Activated T-cell treated with anti-CD3 and anti-CD28 coated beads, Interleukin-2, amount 50 U/mL, for 24 hours (primary cell): ENCODE measurements around the gene CX3CR1.

Experiments
- DNase-seq: peaks from one replicate; pipeline ENCODE4 v3.0.0-alpha.2; 2020
- H3K27ac Mint-ChIP-seq: 2 replicates; pipeline ENCODE4 v1.8.0; 2020; ENCODE audit warnings: mild to moderate bottlenecking, mixed read lengths
- H3K27me3 Mint-ChIP-seq: 2 replicates; pipeline ENCODE4 v1.8.0; 2020; ENCODE audit warnings: mixed read lengths
- H3K36me3 Mint-ChIP-seq: 2 replicates; pipeline ENCODE4 v1.8.0; 2020; ENCODE audit warnings: low read depth, mixed read lengths
- H3K4me1 Mint-ChIP-seq: 2 replicates; pipeline ENCODE4 v1.8.0; 2020; ENCODE audit warnings: low read depth, mixed read lengths
- H3K4me3 Mint-ChIP-seq: 2 replicates; pipeline ENCODE4 v1.8.0; 2020; ENCODE audit warnings: mild to moderate bottlenecking, moderate library complexity, mixed read lengths
- H3K9me3 Mint-ChIP-seq: 2 replicates; pipeline ENCODE4 v1.8.0; 2020; ENCODE audit warnings: mixed read lengths

Gene CX3CR1

DNA sequence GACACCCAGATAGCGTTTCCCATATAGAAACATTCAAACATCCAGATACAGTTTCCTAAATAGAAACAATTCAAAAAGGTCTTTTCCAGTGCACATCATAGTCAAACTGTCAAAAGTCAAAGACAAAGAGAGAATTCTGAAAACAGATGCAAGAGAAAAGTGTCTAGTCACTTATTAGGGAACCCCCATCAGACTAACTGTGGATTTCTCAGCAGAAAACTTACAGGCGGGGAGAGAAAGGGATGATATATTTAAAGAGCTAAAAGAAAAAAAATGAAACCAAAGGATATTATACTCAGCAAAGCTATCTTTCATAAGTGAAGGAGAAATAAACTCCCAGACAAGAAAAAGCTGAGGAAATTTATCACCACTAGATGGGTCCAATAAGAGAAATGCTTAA lies 22.3 kb upstream of the CX3CR1 start:
- Mint-ChIP-seq H3K9me3 (peaks cover 45% of the 10 kb centered on the region), H3K4me3 (no peak overlapping the region), H3K27me3 (peaks cover 7% of the 10 kb centered on the region), H3K27ac (no peak overlapping the region), H3K36me3 (peaks cover 6% of the 10 kb centered on the region), H3K4me1 (peaks cover 1% of the 10 kb centered on the region)
- no peak for DNase-seq

GRCh38 chr3:39299279-39299678 lies 19.4 kb upstream of the CX3CR1 start:
- no peak for DNase-seq
- H3K36me3 Mint-ChIP-seq: peaks cover 6% of the 10 kb centered on the region
- H3K4me1 Mint-ChIP-seq: peaks cover 20% of the 10 kb centered on the region
- H3K27me3 Mint-ChIP-seq: peaks cover 6% of the 10 kb centered on the region
- H3K4me3 Mint-ChIP-seq: no peak overlapping the region
- peaks cover 38% of the 10 kb centered on the region for H3K9me3 Mint-ChIP-seq
- H3K27ac Mint-ChIP-seq: no peak overlapping the region

GRCh38 chr3:39296197-39297077 lies 16.6 kb upstream of the CX3CR1 start:
- H3K9me3 Mint-ChIP-seq: peaks cover 26% of the 10 kb centered on the region
- no peaks in the 10 kb centered on the region for H3K36me3 Mint-ChIP-seq
- H3K27ac Mint-ChIP-seq: no peak overlapping the region
- no peak for DNase-seq
- H3K4me1 Mint-ChIP-seq: peaks cover 36% of the 10 kb centered on the region
- H3K27me3 Mint-ChIP-seq: peaks cover 6% of the 10 kb centered on the region
- no peak overlapping the region for H3K4me3 Mint-ChIP-seq

DNA sequence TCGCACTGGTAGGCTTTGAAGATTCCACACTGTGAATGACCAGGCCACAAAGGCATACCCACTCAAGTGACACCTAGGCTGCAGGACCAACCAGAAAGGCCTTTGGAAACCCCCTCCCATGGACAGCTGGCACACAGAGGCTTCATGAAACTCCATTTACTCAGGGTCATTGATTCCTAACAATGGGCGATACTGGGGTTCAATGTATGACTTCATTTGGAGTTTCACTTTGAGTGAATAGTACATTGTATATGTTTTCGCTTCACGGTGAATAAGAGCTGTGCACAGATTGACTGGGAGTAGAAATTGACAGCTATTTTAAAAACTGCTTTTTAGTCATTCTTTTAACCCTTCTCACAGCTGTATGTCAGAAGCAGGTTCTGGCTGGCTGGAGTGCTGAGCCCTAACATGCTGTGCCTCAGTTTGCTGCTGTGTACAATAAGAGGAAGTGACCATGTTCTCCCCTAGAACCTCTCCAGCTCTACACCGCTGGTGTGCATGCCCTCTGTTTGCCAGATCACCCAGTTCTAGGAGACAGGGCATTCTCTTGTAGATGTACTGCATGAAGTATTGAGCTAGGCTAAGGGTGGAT lies 15.4 kb upstream of the CX3CR1 start:
- Mint-ChIP-seq H3K27ac (peak overlapping the region; percentile 78), H3K27me3 (peaks cover 6% of the 10 kb centered on the region), H3K4me3 (no peak overlapping the region), H3K4me1 (peaks cover 37% of the 10 kb centered on the region), H3K9me3 (peaks cover 18% of the 10 kb centered on the region), H3K36me3 (no peaks in the 10 kb centered on the region)
- DNase-seq: no peak

DNA sequence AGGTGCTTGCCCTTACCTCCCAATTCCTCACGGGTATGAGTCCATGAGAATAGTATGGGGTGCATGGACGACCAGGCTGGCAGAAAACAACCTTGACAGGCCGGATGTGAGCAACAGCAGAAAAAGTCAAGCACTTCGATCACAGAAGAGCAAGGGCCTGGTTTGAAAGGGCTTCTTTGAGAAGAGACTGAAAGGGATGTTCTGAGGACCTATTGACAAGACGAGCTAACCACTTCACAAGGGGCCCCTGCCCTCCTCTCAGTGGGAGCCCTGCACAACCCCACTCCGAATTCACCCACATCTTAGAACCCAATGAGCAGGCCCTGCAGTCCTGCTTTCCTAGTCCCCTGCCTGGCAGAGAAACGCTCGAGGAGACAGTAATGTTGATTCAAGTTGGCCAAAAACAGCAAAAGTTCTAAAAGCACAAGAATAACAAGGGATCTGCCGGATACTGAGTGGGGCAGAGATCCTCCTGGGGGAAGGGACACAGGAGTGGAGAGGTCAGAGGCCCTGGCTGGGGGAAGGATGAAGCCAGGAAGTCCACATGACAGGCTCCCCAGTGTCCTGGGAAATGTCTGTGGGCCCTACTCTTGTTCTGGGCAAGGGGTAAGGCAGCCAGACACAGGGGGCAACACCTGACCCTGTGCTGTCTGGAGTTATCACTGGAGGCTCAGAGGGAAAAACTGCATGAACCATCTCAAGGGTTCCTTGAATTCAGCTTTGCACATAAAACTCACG lies 14.8 kb upstream of the CX3CR1 start:
- Mint-ChIP-seq H3K27ac (peak overlapping the region; percentile 78), H3K9me3 (peaks cover 11% of the 10 kb centered on the region), H3K27me3 (peaks cover 2% of the 10 kb centered on the region), H3K4me1 (peaks cover 41% of the 10 kb centered on the region), H3K4me3 (no peak overlapping the region), H3K36me3 (no peaks in the 10 kb centered on the region)
- DNase-seq: no peak

DNA sequence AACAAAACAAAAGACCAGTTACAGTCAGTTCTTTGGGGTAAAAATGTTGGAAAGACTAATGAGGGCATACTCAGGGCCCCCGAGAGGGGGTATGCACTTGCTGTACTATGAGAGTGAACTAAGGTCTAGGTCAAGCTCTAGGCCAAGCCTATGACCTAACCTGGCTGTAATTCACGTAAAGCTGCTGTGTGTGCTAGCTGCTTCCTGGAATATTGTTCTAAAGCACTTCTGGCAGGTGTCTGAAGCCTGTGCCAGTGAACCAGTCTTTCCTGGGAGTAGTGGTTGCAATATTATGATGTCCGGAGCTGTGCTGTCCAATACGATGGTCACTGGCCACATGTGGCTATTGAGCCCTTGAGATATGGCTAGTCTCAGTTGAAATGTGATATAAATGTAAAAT lies 13.1 kb upstream of the CX3CR1 start:
- Mint-ChIP-seq H3K9me3 (no peaks in the 10 kb centered on the region), H3K27me3 (no peaks in the 10 kb centered on the region), H3K36me3 (no peaks in the 10 kb centered on the region), H3K27ac (no peak overlapping the region), H3K4me1 (peaks cover 52% of the 10 kb centered on the region), H3K4me3 (no peak overlapping the region)
- DNase-seq: no peak

- H3K27ac Mint-ChIP-seq: peak overlapping the region; percentile 73
- no peaks in the 10 kb centered on the region for H3K9me3 Mint-ChIP-seq
- H3K27me3 Mint-ChIP-seq: no peaks in the 10 kb centered on the region
- DNase-seq: peak; percentile 85
- H3K4me1 Mint-ChIP-seq: peaks cover 52% of the 10 kb centered on the region
- H3K36me3 Mint-ChIP-seq: no peaks in the 10 kb centered on the region
- no peak overlapping the region for H3K4me3 Mint-ChIP-seq
These were observed 12.1 kb upstream of the CX3CR1 start for GRCh38 chr3:39291903-39292329.

GRCh38 chr3:39290255-39290654 lies 10.4 kb upstream of the CX3CR1 start:
- Mint-ChIP-seq H3K4me3 (no peak overlapping the region), H3K9me3 (no peaks in the 10 kb centered on the region), H3K27me3 (no peaks in the 10 kb centered on the region), H3K4me1 (peaks cover 42% of the 10 kb centered on the region), H3K36me3 (no peaks in the 10 kb centered on the region), H3K27ac (no peak overlapping the region)
- DNase-seq: no peak

DNA sequence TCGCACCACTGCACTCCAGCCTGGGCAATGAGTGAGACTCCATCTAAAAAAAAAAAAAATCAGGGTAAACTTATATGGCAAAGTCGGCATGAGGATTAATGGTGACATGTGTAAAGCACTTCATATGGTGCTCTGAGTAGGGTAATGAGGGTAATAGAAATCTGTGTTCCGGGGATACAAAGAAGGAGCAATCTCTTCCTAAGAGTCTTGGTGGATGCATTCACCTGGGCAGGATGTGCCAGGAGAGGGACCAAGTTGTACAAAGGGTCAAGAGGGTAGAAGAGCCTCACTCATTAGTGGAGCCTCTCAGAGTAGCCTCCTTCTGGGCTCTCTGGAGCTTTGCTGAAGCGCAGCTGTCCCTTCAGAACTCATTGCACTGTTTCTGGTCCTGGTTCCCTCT lies 9.3 kb upstream of the CX3CR1 start:
- Mint-ChIP-seq H3K27ac (no peak overlapping the region), H3K4me1 (peaks cover 38% of the 10 kb centered on the region), H3K36me3 (no peaks in the 10 kb centered on the region), H3K4me3 (no peak overlapping the region), H3K9me3 (no peaks in the 10 kb centered on the region), H3K27me3 (no peaks in the 10 kb centered on the region)
- no peak for DNase-seq

DNA sequence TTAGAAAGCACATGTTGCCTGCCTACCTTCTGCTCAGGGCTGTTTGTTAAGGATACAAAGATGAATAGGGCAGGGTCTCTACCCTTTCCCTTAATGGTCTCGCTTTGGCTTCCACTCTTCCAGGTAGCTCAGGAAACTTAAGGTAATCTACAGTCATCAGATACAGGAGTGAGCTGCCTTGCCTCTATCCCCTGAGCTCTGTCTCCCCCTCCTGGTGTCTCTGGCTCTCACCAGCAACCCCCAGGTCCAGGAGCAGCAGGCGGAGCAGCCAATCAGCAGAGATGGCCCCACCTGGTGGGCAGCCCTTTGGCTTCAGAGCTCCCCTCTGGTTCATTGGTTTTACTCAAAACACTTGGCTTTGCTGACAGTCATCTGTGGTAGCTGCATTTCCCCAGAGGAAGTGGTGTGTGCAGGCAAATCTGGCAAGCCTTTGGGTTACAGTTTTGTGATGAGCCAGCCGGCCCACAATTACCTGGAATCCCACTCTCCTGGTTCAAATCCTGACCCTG lies 8.5 kb upstream of the CX3CR1 start:
- DNase-seq: peak; percentile 83
- H3K36me3 Mint-ChIP-seq: no peaks in the 10 kb centered on the region
- peak overlapping the region; percentile 6 for H3K27ac Mint-ChIP-seq
- no peaks in the 10 kb centered on the region for H3K27me3 Mint-ChIP-seq
- peaks cover 39% of the 10 kb centered on the region for H3K4me1 Mint-ChIP-seq
- H3K4me3 Mint-ChIP-seq: no peak overlapping the region
- no peaks in the 10 kb centered on the region for H3K9me3 Mint-ChIP-seq

DNA sequence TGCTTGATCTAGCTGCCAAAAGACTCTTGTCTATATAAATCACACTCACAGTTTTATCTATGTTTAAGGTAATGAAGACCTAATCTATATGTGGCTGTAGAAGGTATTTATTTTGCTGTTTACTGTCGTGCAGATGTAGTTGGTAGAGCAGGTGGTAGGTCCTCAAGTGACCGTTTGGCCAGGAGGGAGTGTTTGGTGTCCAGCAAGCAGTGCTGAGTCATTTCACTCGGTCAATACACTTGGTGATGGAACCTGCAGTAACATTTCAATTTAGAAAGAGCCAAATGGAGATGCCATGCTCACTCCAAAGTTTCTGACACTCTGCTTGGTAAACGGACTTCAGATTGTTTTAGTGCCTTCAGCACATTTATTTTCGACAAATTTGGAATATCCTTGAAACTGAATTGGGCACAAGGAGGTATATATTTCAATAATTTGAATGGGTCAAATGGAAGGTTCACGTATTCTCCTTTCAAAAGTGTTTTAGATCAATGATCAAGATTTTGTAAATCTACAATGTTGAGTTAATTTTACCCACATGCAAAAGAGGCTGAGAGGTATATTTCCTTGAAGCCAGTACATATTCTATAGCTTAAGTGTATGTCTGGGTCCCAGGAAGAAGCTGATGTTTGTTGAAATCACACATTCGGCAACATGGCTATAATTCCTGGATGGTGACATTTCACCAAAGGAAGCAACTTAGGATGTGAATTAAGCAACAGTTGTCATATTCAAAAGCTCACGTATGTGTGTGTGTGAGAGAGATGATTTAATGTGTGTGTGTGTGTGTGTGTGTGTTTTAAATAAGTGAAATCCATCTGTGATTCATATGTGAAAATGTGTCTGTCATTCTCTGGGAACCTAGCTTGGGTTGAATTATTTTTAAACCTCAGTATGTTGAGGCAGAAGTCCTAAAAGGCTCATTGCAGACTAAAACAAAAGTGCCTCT lies 7.7 kb upstream of the CX3CR1 start:
- no peak overlapping the region for H3K4me3 Mint-ChIP-seq
- H3K9me3 Mint-ChIP-seq: no peaks in the 10 kb centered on the region
- H3K27me3 Mint-ChIP-seq: no peaks in the 10 kb centered on the region
- H3K4me1 Mint-ChIP-seq: peaks cover 34% of the 10 kb centered on the region
- no peak overlapping the region for H3K27ac Mint-ChIP-seq
- no peak for DNase-seq
- no peaks in the 10 kb centered on the region for H3K36me3 Mint-ChIP-seq

DNA sequence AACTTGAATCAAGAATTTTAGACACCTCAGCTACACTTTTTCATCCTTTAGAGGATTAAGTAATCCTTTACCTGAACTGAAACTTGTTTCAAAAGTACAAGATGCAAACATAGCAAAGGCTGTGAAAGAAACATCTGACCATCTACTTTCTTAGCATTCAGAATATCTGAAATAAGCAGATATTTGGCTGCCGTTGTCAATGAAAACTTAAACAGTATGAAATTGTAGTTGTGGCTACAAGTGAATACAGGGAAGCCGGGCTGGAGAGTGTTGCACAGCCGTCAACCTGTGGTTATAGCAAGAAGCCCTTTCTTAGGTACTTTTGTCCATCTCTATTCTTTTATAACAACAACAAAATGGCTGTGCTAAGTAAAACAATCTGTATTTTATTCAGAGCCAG lies 6.9 kb upstream of the CX3CR1 start:
- no peak for DNase-seq
- Mint-ChIP-seq H3K9me3 (no peaks in the 10 kb centered on the region), H3K36me3 (no peaks in the 10 kb centered on the region), H3K4me1 (peaks cover 28% of the 10 kb centered on the region), H3K27ac (no peak overlapping the region), H3K4me3 (no peak overlapping the region), H3K27me3 (no peaks in the 10 kb centered on the region)

- Mint-ChIP-seq H3K27ac (no peak overlapping the region), H3K27me3 (no peaks in the 10 kb centered on the region), H3K4me1 (peaks cover 25% of the 10 kb centered on the region), H3K36me3 (no peaks in the 10 kb centered on the region), H3K9me3 (no peaks in the 10 kb centered on the region), H3K4me3 (no peak overlapping the region)
- no peak for DNase-seq
These were observed 5.5 kb upstream of the CX3CR1 start for GRCh38 chr3:39285332-39285731.

GRCh38 chr3:39284457-39284881 lies 4.6 kb upstream of the CX3CR1 start:
- no peak overlapping the region for H3K4me3 Mint-ChIP-seq
- peaks cover 20% of the 10 kb centered on the region for H3K4me1 Mint-ChIP-seq
- H3K27me3 Mint-ChIP-seq: no peaks in the 10 kb centered on the region
- DNase-seq: no peak
- no peaks in the 10 kb centered on the region for H3K36me3 Mint-ChIP-seq
- no peaks in the 10 kb centered on the region for H3K9me3 Mint-ChIP-seq
- H3K27ac Mint-ChIP-seq: no peak overlapping the region
